Measurements from ENCODE around the gene PRKAR1B.
"Not testable (repeated sequence)": the region's sequence is repeated elsewhere in the genome, so short reads cannot be mapped to it uniquely, and the experiment has no call there.

The PRKAR1B gene

DNA sequence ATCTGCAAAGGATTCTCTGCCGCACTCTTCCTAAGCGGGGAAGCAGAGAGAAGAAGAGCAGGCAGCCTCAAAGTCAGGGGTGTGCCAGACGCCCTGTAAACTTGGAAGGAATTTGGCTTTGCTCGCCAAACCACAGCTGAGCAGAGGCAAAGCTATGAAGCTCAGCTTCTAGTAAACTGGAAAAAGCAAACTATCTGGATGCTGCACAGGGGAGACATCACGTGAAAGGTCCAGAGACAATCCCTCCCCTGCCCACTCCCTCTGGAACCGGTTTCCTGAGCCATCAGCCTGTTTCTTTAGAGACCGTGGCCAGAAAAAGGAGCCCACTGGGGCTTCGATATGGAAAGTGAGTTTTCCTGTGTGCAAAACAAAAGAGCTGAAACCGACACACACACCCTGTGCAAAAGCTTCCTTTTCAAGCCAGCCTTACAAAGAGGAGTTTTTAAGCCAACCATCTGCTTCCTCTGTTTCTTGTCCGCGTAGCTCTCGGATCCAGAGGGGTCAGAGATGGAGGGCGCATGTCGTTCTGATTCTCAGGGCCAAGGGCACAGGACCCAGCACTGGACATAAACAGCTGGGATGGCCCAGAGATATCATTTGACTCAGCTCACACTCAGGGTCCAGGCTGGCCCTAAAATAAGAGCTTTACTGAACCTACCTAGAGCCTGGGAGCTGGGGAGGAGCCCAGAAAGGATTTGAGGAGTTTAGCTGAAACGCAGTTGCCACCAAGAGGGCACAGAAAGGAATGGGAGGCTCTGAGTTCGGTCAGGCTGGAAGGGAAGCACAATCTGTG, 58.7 kb downstream of the PRKAR1B start:
- no peak for DNase-seq (ENCODE audit: low read depth in 2 of 2)

DNA sequence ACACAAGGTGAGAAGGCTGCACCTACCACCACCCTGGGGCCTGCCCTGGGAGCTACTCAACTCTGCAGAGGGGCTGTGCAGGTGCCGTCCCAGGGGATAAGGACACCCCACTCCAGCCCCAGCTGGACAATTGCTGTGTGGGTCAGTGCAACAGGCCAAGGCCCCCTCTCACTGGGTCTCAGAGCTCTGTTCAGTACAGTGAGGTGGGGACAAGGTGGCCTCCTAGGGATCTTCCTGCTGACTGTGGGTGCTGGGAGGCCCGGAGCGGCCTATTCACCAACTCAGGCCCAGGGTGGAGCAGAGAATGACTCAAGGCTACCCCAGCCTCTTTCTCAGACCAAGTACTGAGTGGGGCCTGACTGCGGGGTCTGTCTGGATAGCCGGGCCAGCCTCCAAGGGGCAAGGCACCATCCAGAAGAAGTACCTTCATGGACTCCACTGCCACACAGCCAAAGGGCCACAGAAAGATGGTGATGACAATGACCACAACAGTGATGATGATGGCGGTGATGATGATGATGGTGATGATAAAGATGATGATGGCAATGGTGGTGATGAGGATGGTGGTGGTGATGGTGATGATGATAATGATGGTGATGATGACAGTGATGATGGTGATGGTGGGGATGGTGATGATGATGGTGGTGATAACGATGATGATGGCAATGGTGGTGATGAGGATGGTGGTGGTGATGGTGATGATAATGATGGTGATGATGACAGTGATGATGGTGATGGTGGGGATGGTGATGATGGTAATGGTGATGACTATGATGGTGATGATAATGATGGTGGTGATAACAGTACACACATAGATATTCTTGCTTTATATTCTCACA, 60.4 kb downstream of the PRKAR1B start:
- DNase-seq (ENCODE audit: low read depth in 2 of 2) = no peak

DNA sequence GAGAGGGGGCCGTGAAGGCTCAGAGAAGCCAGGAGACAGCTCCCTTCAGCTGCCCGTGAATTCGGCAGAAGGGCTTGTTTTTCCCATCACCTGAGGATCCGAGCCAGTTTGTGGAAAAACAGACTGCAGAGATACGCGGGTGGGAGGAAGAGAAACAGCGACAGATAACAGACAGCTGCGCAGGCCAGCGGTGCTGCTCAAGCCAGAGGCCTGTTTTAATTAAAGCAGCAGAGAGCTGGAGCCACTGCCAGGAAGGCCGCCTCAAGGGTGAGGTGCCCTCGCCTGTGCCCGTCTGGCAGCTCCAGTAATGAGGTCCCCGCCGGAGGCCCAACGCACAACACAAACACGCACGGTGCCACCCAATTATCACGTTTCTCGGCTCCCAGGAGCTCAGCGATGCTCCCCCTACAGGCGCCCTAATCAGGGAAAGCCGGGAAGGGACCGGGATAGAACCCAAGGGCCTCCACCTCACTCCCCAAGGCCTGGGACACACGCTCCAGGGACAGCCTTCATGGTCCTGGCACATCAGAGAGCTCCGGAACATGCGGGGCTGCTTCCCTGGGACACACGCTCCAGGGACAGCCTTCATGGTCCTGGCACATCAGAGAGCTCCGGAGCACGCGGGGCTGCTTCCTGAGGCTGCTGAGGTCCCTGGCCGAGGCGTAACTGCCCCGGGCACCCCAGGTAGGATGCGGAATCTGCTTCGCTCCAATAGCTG, 61.2 kb downstream of the PRKAR1B start:
- no peak for DNase-seq (ENCODE audit: low read depth in 2 of 2)

DNA sequence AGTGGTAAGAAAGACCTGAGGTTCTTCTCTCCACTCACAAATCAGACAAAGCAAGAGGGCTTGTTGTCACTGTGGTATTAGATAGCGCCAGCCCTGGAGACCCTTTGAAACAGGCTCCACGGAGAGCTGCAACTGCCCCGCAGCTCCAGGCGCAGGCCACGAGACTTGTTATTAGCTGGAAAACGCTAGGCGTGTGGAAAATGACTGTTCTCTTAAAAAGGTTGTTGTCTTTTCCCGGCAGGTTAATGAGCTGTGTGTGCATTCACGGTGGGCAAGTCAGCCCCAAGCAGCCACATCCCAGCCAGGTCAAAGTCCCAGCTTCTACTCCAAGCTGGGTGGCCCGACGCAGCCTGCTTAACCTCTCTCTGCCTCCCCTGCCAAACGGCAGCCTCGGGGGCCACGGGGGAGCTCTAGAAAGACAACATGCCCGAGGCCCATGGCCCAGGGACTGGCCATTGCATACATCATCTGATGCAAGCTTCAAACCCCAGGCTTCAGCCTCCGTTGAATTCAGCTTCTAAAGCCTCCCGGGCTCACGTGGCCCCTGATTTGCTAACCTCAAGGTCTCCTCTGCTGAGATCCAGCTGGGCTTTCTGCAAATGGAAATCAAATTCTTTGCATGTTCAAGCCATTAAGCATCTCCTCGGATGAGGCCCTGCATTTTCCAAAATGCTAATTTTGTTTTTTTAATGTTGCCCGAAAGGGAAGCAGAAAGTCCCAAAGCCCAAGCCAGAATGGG, 61.9 kb downstream of the PRKAR1B start:
- no peak for DNase-seq (ENCODE audit: low read depth in 2 of 2)

DNA sequence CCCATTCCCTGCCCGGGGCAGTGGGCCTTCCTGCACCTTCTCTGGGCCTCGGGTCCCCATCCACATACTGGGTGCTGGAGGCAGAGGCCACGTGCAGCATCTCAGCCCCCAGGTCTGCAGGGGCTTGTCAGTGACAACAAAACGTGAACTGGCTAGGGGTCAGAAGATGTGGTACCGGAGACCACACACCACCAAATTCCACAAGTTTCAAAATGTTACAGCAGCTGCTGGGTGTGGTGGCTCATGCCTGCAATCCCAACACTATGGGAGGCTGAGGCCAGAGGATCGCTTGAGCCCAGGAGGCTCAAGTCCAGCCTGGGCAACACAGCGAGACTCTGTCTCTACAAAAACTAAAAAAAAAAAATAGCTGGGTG, 62.7 kb downstream of the PRKAR1B start:
- no peak for DNase-seq (ENCODE audit: low read depth in 2 of 2)

DNA sequence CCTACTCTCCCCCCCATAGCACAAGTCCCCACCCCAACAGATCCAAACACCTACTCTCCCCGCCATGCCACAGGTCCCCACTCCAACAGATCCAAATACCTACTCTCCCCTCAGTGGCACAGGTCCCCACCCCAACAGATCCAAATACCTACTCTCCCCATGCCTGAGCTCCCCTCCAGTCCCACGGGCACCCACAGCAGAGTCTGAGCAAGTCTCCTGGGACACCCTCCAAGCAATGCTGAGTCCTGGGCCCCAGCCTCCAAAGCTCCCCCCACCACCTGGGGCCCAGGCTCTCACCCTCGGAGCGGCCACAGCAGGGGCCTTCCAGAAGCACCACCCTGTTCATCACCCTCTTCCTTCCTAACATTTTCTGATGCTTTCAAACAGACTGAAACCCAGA, 64.5 kb downstream of the PRKAR1B start:
- DNase-seq (ENCODE audit: low read depth in 2 of 2) = no peak

DNA sequence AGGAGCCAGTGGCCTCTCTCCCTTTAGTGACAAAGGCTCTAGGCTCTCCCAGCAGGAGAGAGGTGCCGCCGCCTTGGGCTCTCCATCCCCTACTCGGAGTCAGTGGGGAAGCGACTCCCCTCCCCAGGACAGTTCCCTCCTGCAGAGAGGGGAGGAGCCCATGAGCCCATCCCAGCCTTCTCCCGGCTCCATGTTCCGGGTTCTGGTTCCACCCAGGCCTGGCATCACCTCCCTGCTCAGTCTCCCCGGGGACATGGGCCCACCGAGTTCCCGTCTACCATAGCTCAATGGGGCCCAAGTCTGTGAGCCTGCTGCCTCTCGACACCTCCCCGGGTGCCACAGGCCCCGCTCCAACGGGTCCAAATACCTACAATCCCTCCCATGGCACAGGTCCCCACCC, 67.1 kb downstream of the PRKAR1B start:
- no peak for DNase-seq (ENCODE audit: low read depth in 2 of 2)

DNA sequence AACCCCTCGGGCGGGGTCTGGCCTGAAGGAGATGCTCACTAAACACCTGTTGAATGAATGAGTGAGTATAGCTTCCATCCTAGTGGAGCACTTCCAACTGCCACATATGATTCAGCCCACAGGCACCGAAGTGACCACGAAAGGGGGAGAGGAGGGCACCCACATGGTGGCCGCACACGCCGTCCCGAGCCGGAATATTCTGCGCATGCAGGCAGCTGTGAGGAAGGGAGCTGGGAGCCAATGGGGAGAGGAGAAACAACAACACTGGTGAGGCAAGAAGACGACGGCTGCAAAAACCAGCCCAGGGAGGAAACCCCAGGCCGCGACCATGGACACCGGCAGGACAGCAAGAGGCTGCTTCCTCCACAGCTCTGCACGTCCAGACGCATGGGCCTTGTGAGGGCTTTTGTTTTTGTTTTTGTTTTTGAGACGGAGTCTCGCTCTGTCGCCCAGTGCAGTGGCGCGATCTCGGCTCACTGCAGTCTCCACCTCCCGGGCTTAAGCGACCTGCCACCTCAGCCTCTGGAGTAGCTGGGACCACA, 67.7 kb downstream of the PRKAR1B start:
- DNase-seq (ENCODE audit: low read depth in 2 of 2) = no peak

DNA sequence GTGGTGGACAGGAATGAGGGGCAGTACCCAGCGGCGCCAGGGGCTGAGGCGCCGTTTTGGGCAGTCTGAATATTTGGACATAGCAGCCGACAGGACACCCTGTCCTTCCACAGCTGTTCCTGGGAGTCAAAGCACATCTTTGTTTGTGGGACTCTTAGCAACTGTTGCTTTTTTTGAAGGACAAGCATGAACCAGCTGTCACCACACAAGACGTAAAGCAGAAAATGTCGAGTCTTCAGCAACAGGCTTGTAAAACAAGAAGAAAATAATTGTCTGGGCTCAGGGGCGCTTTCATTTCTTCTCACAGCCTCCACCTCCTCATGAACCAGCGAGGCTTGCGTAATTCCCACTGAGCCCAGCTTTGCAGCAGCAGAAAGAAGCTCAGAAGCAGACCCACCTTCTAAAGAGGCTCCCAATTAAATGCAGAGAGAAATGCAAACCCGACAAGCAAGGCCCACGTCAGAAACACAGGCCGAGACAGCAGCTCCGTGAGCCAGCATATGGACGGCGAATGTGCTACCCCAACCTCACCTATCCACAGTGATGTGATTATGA, 69.4 kb downstream of the PRKAR1B start:
- no peak for DNase-seq (ENCODE audit: low read depth in 2 of 2)

DNA sequence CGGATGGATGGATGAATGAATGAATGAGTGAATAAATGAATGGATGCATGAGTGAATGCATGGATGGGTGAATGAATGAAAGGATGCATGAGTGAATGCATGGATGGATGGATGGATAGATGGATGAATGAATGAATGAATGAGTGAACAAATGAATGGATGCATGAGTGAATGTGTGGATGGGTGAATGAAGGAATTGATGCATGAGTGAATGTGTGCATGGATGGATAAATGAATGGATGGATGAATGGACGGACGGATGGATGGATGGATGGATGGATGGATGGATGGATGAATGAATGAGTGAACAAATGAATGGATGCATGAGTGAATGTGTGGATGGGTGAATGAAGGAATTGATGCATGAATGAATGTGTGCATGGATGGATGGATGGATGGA, 70.1 kb downstream of the PRKAR1B start:
- DNase-seq (ENCODE audit: low read depth in 2 of 2) = not testable (repeated sequence)

DNA sequence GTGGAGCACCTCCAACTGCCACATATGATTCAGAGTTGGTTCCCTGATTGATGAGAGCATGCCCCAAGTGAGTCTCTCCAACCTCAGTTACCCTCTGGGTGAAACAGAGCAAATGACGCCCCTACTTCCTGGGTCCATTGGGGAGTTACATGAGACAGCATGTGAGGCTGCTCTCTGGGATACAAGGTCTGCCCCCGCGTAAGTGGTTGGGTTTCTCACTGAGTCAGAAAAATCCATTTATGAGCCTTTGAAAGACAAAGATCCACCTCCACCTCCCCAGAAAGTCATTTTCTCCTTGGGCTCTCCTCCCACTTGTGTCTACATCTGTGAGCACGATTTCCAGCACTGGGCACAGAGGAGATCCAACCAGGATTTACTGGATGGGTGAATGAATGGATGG, 71.3 kb downstream of the PRKAR1B start:
- no peak for DNase-seq (ENCODE audit: low read depth in 2 of 2)

DNA sequence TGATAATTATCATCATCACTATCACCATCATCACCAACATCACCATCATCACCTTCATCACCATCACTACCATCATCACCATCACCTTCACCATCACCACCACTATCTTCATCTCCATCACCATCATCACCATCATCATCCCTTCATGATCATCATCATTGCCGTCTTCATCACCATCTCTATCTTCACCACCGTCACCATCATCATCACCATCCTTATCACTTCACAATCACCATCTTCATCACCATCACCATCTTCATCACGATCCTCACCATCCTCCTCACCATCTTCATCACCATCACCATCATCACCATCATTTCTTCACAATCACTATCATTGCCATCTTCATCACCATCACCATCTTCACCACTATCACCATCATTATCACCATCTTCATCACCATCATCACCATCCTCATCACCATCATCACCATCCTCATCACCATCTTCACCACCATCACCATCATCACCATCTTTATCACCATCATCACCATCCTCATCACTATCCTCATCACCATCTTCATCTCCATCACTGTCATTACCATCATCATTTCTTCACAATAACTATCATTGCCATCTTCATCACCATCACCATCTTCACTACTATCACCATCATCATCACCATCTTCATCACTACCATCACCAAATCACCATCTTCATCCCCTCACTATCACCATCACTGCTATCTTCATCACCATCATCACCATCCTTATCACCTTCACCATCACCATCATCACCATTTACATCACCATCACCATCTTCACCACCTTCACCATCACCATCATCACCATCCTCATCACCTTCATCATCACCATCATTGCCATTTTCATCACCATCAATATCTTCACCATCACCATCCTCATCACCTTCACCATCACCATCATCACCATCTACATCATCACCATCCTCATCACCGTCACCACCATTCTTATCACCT, 73.0 kb downstream of the PRKAR1B start:
- no peak for DNase-seq (ENCODE audit: low read depth in 2 of 2)

DNA sequence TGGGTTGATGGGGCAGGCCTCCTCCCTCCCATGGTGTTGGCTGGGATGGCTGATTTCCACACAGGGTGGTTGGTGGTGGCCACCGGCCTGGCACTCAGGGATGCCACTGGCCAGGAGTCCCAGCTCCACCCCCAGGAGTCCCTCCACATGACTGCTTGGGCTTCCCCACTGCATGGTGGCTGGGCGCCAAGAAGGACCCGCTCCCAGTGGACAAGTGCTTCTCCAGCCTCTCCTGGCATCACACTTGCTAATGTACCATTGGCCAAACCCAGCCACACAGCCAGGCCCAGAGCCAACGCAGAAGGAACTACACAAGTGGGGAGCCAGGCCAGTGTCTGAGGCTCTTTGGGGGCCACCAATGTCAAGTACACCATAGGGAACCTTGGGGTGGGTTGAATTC, 74.2 kb downstream of the PRKAR1B start:
- no peak for DNase-seq (ENCODE audit: low read depth in 2 of 2)

DNA sequence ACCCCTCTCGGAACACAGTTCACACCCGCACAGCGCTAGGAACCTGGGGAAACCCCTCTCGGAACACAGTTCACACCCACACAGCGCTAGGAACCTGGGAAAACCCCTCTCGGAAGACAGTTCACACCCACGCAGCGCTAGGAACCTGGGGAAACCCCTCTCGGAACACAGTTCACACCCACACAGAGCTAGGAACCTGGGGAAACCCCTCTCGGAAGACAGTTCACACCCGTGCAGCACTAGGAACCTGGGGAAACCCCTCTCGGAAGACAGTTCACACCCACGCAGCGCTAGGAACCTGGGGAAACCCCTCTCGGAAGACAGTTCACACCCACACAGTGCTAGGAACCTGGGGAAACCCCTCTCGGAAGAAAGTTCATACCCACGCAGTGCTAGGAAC, 74.9 kb downstream of the PRKAR1B start:
- not testable (repeated sequence) for DNase-seq (ENCODE audit: low read depth in 2 of 2)

DNA sequence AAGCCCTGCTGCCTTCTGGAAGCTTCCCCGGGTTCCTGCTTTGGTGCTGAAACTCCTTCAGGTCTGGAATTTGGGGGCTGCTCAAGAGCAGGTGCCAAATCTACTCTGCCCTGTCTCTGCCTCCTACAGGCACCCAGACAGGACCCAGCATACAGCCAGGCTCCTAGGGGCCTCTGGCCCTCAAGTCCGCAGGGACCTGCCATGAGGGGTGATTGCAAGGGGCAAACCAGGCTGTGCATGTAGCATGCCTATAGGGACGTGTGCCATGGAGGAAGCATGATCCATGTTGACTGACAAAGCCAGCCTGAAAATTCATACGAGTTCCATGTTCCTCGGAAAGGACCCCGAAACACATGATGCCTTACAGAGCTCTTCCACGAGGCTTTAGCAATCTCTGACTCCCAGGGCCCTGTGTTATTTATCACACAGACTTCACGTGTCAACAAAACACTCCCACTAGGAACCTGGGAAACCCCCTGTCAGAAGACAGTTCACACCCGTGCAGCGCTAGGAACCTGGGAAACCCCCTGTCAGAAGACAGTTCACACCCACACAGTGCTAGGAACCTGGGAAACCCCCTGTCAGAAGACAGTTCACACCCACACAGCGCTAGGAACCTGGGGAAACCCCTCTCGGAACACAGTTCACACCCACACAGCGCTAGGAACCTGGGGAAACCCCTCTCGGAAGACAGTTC, 75.9 kb downstream of the PRKAR1B start:
- peak in 1 of 2 donors; percentile 12 for DNase-seq (ENCODE audit: low read depth in 2 of 2)

DNA sequence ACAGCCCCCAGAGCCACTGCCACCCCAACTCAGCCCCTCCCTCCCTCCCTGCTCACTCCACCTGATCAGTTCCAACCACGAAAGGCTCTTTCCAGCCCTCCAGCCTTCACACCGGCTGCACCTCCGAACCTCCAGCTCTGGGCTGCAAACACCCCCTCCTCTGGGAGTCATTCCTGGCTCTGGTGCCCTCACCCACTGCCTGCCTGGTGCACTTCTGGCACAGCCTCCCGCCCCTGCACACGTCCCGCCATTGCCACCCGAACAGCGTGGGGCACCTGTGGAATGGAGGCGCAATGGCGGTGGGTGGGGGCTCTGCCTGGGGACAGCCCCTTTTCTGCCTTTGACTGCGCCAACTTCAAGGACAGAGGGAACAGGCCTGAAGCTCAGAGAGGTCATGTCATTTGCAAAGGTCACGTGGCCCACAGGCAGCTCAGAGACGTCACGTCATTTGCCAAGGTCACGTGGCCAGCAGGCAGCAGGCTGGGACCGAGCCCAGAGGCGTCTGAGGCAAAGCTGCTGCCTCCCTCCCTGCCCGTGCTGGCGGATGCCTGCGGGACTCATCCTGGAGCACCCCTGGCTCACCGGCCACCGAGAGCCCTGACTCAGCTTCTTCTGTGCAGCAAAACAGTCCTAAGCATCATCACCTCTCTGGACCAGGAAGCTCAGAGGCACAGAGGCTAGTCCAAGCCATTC, 76.6 kb downstream of the PRKAR1B start:
- no peak for DNase-seq (ENCODE audit: low read depth in 2 of 2)

DNA sequence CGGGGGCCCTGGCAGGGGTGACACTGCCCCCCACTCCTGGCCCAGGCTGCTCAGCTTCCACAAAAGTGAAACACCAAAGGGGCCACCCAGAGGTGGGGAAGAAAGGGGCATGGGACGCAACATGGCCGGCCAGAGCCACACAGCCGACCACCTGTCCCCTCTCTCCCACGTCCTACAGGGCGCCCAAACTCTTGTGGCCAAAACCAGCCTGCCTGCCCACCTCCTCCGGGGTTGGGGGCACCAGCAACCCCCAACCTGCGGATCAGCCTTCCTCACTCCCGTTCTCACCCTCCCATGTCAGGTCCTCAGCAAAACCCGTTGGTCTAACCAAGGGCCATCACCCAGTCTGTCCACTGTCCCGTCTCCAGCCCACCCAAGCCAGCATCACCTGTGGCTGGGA, 80.1 kb downstream of the PRKAR1B start:
- DNase-seq (ENCODE audit: low read depth in 2 of 2) = no peak

DNA sequence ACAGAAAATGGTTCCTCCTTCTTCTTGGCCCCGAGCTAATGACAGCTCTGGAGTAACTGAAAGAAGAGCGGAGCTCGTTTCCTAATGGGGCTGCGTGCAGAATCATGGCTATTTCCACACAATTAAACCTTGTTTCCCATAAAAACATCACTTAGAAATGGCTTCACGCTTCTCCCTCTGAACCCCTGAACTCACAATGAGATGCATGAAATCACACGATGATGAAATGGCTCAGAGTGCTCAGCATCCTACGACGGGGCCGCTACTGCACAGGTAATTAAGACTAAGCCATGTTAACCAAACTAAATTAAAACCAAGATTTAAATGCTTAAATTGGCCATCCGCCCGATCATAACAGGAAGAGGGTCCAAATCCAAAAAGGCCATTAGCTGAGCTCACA, 80.6 kb downstream of the PRKAR1B start:
- DNase-seq (ENCODE audit: low read depth in 2 of 2) = no peak

DNA sequence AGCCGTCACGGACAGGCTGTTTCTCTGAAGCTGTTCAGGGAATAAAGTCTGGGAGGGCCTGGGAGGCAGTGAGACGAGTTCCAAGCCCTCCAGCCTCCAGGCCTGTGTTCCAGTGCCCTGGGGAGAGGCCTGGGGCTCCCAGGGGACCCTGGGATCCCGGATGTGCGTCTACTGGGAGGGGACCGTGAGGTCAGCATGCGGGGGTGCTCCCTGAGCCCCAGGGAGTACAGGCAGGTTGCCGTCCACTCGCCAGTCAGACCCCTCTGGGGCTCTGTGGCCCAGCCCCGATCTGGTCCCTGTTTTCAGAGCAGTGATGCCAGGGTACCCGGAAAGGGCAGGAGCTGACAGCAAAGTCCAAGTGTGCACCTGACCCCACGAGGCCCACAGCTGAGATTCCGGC, 81.5 kb downstream of the PRKAR1B start:
- DNase-seq (ENCODE audit: low read depth in 2 of 2) = no peak

Data from stimulated activated CD4-positive, alpha-beta T cell treated with anti-CD3 and anti-CD28 coated beads, Interleukin-1b, Interleukin-23, amount 100 ng/mL, for 4 hours (primary cell).